Stimulated activated CD8-positive, alpha-beta memory T cell treated with anti-CD3 and anti-CD28 coated beads, Interleukin-12 subunit alpha, Interleukin-12 subunit beta, amount 100 ng/mL, for 4 hours (primary cell): ENCODE measurements around the gene FAM174C.

Experiments
- DNase-seq: peaks from one replicate; pipeline ENCODE4 v3.0.0-alpha.2; 2020; ENCODE audit warnings: low read depth

The FAM174C gene

DNA sequence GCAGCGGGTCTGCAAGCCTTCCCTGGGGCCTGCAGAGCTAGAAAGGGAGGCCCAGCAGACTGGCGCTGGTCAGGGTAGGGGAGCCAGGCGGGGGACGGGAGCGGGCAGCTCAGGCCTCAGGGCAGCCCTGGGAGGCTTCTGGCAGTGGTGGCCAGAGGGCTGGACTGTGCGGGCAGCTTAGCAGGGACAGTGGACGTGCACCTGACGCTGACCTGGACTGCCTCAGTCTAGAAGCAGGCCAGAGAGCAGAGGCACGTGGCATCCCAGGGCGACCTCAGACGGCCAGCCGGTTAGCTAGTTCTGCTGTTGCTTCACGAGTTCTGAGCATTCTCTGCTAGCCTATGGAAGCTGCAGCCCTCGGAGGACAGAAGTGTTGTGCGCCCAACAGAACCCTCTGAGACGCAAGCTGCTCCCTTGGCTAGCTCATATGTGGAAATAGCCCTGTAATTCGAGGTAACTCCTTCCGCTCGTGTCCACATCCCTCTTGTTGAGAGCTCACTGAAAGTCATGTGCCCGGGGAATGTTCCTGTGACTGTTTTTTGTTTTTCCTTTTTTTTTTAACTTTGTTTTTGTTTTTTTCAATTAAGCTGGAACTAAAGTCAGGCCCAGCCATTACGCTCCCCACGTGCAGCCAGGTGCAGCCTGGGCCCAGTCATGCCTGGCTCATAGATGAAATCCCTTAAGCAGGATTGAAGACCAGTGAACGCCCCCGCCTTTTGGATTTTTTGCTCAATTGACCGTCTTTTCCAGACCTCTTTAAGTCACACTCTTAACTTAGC lies 1.9 kb upstream of the FAM174C start:
- no peak for DNase-seq

DNA sequence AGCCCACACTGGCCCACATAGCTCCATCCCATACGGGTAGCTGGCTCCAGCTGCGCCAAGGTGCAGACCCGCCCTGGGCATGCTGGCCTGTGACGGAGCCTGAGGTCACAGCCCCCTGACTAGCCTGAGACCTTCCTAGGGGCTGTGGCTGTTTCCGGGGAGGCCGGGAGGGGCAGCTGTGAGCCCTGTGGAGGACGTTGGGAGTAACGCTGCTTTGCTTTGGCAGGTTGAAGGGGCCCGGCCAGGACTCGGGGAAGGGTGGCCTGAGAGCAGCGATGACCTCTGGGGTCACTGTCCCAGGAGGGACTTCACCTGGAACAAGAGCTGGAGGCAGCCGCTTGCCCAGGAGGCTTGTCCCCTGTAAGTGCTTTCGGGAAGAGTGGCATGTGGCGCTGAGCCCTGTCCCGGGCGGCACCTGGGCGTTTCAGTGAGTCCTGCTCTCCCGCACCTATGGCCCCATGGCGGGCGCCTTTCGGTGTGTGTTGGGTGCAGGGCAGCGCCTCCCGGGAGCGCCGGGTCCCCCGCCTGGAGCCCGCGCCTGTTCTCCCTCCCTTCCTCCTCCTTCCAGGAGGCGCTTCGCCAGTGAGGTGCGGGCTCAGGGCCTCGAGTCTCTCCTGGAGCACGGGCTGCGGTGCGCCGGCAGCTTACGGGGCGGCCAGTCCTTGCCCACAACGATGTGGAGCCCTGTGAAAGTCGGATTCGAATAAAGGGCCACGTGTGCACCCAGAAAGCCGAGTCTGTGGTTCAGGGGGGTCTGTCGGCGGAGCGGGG lies 1.1 kb upstream of the FAM174C start:
- no peak for DNase-seq

GRCh38 chr19:1274852-1275259 lies 474 bp upstream of the FAM174C start:
- no peak for DNase-seq

DNA sequence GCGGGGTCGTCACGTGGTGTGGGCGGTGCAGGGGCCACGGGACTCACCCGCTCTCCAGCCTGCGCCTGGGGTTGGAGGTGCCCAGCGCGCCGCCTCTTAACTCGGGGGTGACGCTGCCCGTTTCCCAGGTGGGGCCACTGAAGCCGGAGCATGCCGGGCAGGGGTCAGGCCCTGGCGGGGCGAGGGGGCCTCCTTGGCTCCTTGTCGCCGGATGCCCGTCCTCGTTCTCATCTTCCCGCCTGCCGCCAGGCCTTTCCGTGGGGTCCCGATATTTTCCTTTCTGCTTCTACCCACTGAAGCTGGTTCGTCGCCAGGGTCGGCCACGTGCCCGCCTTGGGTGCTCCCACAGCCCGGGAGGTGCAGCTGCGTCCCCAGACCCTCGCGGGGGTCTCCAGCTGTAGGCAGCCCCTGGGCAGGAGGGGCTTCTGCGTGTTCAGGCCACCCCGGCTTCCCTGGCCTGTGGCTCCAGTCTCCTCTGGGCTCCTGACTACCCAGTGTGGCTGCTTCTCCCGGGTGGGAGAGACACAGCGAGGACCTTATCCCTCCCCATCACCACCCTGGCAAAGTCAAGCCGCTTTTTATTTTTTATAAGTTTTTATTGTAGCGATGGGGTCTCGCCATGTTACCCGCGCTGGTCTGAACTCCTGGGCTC lies 772 bp downstream of the FAM174C start:
- no peak for DNase-seq

- DNase-seq, result no peak
These were observed 1.3 kb downstream of the FAM174C start for GRCh38 chr19:1276628-1277022.

- no peak for DNase-seq
These were observed 1.7 kb downstream of the FAM174C start for GRCh38 chr19:1277061-1277460.

DNA sequence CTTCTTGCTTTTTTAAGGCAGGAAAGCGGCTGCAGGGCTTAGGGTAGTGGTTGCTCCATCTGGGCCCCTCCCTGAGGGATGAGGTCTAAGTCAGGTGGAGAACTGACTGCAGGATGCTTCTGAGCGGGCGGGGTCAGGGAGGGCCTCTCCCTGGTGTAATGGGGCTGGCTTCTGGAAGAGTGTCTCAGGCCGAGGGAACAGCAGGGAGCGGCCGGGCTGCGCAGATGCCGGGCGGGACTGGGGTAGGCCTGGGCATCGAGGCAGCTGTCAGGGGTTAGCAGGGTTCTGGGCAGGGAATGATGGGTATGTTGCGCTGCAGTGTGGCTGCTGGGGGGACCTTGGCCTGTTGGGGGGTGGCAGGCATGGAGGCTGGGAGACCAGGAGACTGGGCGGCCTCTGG lies 2.7 kb downstream of the FAM174C start:
- no peak for DNase-seq

DNA sequence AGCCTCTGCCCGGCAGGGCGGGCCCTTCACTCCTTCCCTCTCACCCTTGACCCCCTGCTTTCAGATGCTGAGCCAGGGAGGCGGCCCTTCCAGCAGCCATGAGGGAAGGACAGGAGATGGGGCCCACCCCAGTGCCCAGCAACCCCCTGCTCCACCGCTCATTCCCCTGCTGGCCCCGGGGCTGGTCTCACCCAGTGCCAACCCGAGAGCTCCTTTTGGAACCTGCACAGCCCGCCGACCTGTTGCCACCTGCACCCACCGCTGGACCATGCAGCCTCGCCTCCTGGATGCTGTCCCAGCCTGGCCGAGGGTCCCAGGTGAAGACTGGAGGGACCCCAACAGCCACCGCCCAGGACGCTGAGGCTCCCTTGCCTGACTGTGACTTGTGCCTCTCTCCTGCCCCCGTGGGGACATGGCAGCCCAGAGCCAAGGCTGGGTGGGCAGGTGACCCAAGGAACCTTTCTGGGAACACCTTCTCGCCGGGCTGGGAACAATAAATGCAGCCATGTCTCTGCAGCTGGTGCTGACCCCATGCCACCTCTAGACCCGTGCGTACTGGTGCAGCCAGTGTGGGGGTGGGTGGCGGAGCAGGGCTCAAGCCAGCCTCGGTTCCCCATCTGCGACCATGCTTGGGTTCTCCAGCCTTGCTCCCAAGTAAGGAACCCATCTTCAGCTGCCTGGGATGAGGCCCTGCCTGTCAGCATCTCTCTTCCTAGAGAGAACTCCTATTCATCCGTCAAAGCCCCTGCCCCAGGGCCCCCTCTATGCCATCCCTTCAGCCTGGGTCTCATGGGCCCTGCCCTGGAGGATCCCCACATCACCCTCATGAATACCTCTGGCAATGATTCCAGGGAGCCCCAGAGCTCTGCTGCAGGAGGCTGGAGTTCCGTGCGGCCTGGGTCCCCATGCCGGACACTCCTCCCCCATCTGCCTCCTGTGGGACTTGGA lies 3.7 kb downstream of the FAM174C start:
- no peak for DNase-seq

GRCh38 chr19:1279782-1280341 lies 4.5 kb downstream of the FAM174C start:
- DNase-seq, result peak; percentile 56

- DNase-seq, result no peak
These were observed 5.6 kb downstream of the FAM174C start for GRCh38 chr19:1280636-1281568.

GRCh38 chr19:1281569-1282287 lies 6.4 kb downstream of the FAM174C start:
- no peak for DNase-seq

DNA sequence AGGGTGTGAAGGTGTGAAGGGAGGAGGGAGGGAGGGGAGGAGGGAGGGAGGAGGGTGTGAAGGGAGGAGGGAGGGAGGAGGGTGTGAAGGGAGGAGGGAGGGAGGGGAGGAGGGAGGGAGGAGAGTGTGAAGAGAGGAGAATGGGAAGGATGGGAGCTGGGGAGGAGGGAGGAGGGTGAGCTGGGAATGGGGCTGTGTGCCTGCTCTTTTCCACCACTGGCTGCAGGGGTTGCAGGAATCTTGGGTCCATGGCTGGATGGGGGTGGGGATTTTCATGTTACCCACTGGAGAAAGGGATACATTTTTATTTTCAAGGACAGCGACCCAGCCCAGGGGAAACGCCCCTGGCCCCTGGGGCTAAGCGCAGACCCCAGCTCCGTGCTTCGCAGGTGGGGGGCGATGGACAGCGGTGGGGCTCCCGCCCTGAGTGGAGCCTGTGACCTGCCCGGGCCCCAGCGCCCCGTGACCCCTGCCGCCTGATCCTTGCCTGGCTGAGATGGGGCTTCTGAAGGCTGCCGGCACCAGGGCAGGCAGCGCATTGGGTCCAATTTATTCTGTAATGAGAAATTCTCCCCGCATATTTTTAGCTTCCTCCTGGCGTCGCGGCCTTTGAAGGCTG lies 7.4 kb downstream of the FAM174C start:
- no peak for DNase-seq

GRCh38 chr19:1283207-1283916 lies 8.0 kb downstream of the FAM174C start:
- DNase-seq, result no peak

GRCh38 chr19:1283917-1284292 lies 8.6 kb downstream of the FAM174C start:
- DNase-seq, result no peak

GRCh38 chr19:1284293-1284978 lies 9.1 kb downstream of the FAM174C start:
- no peak for DNase-seq

- no peak for DNase-seq
These were observed 9.8 kb downstream of the FAM174C start for GRCh38 chr19:1284979-1285736.

DNA sequence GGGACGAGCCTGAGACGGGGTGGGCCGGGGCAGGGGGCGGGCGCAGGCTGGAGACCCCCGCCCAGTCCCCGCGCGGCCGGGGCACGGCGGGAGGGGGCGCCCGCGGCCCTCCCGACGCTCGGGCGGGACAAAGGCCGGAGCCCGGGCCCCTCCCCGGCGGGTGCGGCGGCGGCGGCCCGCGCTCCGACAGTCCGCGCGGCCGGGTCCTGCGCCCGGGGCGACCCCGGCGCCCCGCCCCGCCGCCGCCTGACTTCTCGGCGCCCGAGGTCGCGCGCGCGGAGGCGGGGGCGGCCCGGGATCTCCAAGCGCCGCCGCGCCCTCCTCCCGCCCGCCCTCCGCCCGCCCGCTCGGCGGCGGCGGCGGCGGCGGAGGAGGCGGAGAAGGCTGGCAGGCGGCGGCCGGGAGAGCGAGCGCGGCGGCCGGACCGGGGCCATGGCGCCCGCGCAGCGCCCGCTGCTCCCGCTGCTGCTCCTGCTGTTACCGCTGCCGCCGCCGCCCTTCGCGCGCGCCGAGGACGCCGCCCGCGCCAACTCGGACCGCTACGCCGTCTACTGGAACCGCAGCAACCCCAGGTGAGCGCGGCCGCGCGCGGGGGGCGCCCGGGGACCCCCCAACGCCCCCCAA lies 10.5 kb downstream of the FAM174C start, which contains the start of gene EFNA2:
Gene EFNA2 (plus strand): TSS at position 137 of the 624 bp plus-strand sequence. CDS start 296 bp downstream, at position 433.
- no peak for DNase-seq
